Astrocyte (in vitro differentiated cells and primary cell): ENCODE measurements around the gene TRMT112. TPM values are rescaled to one million over a fixed set of nuclear protein-coding genes. Genes with fewer than 3 reads are reported as not detected.

Experiments
- DNase-seq: peaks from one replicate; pipeline ENCODE4 v3.0.0-alpha.2; 2010; ENCODE audit warnings: low read depth
- FAIRE-seq: peaks from 2 replicates; lab custom pipeline; 2011; peaks lifted over from hg19 to GRCh38; lab: Jason Lieb, UNC
- H2AFZ ChIP-seq: 2 replicates; pipeline ENCODE4 v1.6.0; 2012; ENCODE audit warnings: low read depth, low read length, inconsistent platforms
- H3K27ac ChIP-seq: 2 replicates; pipeline ENCODE4 v1.5.1; 2011; ENCODE audit warnings: low read depth, low read length, inconsistent platforms
- H3K27me3 ChIP-seq: 2 replicates; pipeline ENCODE4 v1.6.0; 2011; ENCODE audit warnings: low read length, inconsistent platforms; ENCODE audit not compliant: insufficient read depth
- H3K36me3 ChIP-seq: 2 replicates; pipeline ENCODE4 v1.5.1; 2011; ENCODE audit warnings: low read length, inconsistent platforms; ENCODE audit not compliant: insufficient read depth
- H3K4me1 ChIP-seq: 2 replicates; pipeline ENCODE4 v1.5.1; 2011; ENCODE audit warnings: low read length, inconsistent platforms; ENCODE audit not compliant: insufficient read depth
- H3K4me2 ChIP-seq: 2 replicates; pipeline ENCODE4 v1.6.0; 2012; ENCODE audit warnings: low read length, inconsistent platforms
- H3K4me3 ChIP-seq: 2 replicates; pipeline ENCODE4 v1.5.1; 2011; ENCODE audit warnings: low read depth, mild to moderate bottlenecking, low read length, inconsistent platforms; ENCODE audit not compliant: insufficient read depth
- H3K79me2 ChIP-seq: 2 replicates; pipeline ENCODE4 v1.6.0; 2012; ENCODE audit warnings: mild to moderate bottlenecking, low read length, inconsistent platforms; ENCODE audit not compliant: insufficient read depth
- H3K9ac ChIP-seq: 2 replicates; pipeline ENCODE4 v1.6.0; 2012; ENCODE audit warnings: mild to moderate bottlenecking, low read length, inconsistent platforms
- H3K9me3 ChIP-seq: 2 replicates; pipeline ENCODE4 v1.5.1; 2012; ENCODE audit warnings: low read depth, mild to moderate bottlenecking, low read length, inconsistent platforms; ENCODE audit not compliant: insufficient read depth
- H4K20me1 ChIP-seq: 2 replicates; pipeline ENCODE4 v1.6.0; 2012; ENCODE audit warnings: low read length, inconsistent platforms; ENCODE audit not compliant: insufficient read depth
- H3K27ac Mint-ChIP-seq: one replicate; pipeline ENCODE4 v1.8.0; 2021; ENCODE audit warnings: mild to moderate bottlenecking, mixed read lengths; ENCODE audit not compliant: unreplicated experiment
- H3K27me3 Mint-ChIP-seq: one replicate; pipeline ENCODE4 v1.8.0; 2021; ENCODE audit warnings: low read depth, mixed read lengths; ENCODE audit not compliant: unreplicated experiment
- H3K36me3 Mint-ChIP-seq: one replicate; pipeline ENCODE4 v1.8.0; 2021; ENCODE audit warnings: low read depth, mixed read lengths; ENCODE audit not compliant: unreplicated experiment
- H3K4me1 Mint-ChIP-seq: one replicate; pipeline ENCODE4 v1.8.0; 2021; ENCODE audit warnings: low read depth, mixed read lengths; ENCODE audit not compliant: unreplicated experiment
- H3K4me3 Mint-ChIP-seq: one replicate; pipeline ENCODE4 v1.8.0; 2021; ENCODE audit warnings: mild to moderate bottlenecking, moderate library complexity, mixed read lengths; ENCODE audit not compliant: unreplicated experiment
- H3K9me3 Mint-ChIP-seq: one replicate; pipeline ENCODE4 v1.8.0; 2021; ENCODE audit warnings: mild to moderate bottlenecking, mixed read lengths; ENCODE audit not compliant: unreplicated experiment
- EZH2 ChIP-seq: IDR thresholded peaks from 2 replicates; pipeline ENCODE4 v1.6.1; 2012; ENCODE audit warnings: mild to moderate bottlenecking, low read length, inconsistent platforms; ENCODE audit not compliant: insufficient read depth
- total RNA-seq: library from RNA; stranded (reverse); gene quantifications from 2 replicates; pipeline ENCODE4 v1.2.1, GENCODE V29; 2021
- TF ChIP-seq, protein P1 (sequence below): IDR thresholded peaks from 2 replicates; pipeline ENCODE4 v1.5.1; 2011; ENCODE audit warnings: low read depth, mild to moderate bottlenecking, inconsistent platforms, low read length, moderate library complexity; ENCODE audit not compliant: insufficient read depth

The TRMT112 gene
- total RNA-seq, 1 donor from 2014 or later: 146 TPM

DNA sequence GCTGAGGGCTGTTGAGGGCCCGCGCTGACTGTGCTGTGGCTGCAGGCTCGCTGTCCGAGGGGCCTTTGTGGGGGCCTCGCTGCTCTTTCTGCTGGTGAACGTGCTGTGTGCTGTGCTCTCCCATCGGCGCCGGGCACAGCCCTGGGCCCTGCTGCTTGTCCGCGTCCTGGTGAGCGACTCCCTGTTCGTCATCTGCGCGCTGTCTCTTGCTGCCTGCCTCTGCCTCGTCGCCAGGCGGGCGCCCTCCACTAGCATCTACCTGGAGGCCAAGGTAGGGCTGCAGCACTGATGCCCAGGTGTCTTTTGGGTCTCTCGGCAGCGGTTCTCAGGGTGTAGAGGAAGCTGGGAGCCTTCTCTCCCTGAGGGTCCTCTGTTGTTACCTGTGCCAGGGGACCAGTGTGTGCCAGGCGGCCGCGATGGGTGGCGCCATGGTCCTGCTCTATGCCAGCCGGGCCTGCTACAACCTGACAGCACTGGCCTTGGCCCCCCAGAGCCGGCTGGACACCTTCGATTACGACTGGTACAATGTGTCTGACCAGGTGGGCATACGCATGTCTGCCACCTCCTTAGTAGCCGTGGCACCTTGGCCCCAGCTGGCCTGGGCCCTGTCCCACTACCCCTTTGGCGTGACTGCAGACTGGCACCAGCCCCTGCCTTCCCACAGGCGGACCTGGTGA lies 29.5 kb downstream of the TRMT112 start:
- Histone ChIP-seq H3K79me2 (peaks cover 16% of the 10 kb centered on the region), H3K4me3 (no peak overlapping the region), H3K36me3 (no peaks in the 10 kb centered on the region), H3K9ac (no peak overlapping the region), H3K27me3 (peaks cover 24% of the 10 kb centered on the region), H3K4me2 (no peak overlapping the region), H3K9me3 (no peaks in the 10 kb centered on the region), H2AFZ (no peak overlapping the region), H3K4me1 (peaks cover 13% of the 10 kb centered on the region), H4K20me1 (peaks cover 20% of the 10 kb centered on the region), H3K27ac (no peak overlapping the region)
- DNase-seq (no peak), FAIRE-seq (no peak)
- H3K9me3 Mint-ChIP-seq: no peaks in the 10 kb centered on the region
- no peak overlapping the region for H3K27ac Mint-ChIP-seq
- H3K27me3 Mint-ChIP-seq: peaks cover 20% of the 10 kb centered on the region
- H3K4me3 Mint-ChIP-seq: no peak overlapping the region
- TF ChIP-seq EZH2: no peak
- TF ChIP-seq, protein P1, sequence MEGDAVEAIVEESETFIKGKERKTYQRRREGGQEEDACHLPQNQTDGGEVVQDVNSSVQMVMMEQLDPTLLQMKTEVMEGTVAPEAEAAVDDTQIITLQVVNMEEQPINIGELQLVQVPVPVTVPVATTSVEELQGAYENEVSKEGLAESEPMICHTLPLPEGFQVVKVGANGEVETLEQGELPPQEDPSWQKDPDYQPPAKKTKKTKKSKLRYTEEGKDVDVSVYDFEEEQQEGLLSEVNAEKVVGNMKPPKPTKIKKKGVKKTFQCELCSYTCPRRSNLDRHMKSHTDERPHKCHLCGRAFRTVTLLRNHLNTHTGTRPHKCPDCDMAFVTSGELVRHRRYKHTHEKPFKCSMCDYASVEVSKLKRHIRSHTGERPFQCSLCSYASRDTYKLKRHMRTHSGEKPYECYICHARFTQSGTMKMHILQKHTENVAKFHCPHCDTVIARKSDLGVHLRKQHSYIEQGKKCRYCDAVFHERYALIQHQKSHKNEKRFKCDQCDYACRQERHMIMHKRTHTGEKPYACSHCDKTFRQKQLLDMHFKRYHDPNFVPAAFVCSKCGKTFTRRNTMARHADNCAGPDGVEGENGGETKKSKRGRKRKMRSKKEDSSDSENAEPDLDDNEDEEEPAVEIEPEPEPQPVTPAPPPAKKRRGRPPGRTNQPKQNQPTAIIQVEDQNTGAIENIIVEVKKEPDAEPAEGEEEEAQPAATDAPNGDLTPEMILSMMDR: no peak
- H3K36me3 Mint-ChIP-seq: peaks cover 4% of the 10 kb centered on the region
- H3K4me1 Mint-ChIP-seq: peaks cover 3% of the 10 kb centered on the region

DNA sequence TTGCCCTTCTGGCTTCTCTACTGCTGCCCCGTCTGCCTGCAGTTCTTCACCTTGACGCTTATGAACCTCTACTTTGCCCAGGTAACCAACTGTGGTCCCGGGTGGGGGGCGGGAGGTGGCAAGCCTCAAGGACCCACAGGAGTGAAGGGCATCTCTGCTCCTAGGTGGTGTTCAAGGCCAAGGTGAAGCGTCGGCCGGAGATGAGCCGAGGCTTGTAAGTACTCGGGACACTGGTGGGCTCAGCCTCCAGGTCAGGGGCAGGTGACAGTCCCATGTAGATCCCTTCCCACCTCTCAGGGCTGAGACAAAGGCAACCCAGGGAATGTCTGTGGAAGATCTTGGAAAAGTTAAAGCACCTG lies 30.6 kb downstream of the TRMT112 start:
- DNase-seq: no peak
- Histone ChIP-seq H3K4me3 (no peak overlapping the region), H3K9ac (no peak overlapping the region), H3K4me1 (peaks cover 12% of the 10 kb centered on the region), H2AFZ (no peak overlapping the region), H3K36me3 (no peaks in the 10 kb centered on the region), H4K20me1 (peaks cover 16% of the 10 kb centered on the region), H3K9me3 (no peaks in the 10 kb centered on the region), H3K4me2 (peak overlapping the region; percentile 100), H3K79me2 (peaks cover 16% of the 10 kb centered on the region), H3K27ac (no peak overlapping the region), H3K27me3 (peaks cover 13% of the 10 kb centered on the region)
- no peak for TF ChIP-seq EZH2
- TF ChIP-seq, protein P1: no peak
- H3K4me3 Mint-ChIP-seq: peak overlapping the region; percentile 83
- H3K27ac Mint-ChIP-seq: peak overlapping the region; percentile 30
- no peak for FAIRE-seq
- peaks cover 17% of the 10 kb centered on the region for H3K27me3 Mint-ChIP-seq
- H3K4me1 Mint-ChIP-seq: peaks cover 3% of the 10 kb centered on the region
- H3K36me3 Mint-ChIP-seq: peaks cover 4% of the 10 kb centered on the region
- no peaks in the 10 kb centered on the region for H3K9me3 Mint-ChIP-seq
